Measurements from ENCODE around the gene ZNF354B. TPM values are rescaled to one million over a fixed set of nuclear protein-coding genes. Genes with fewer than 3 reads are reported as not detected.

ZNF354B gene
- total RNA-seq, 1 donor from 2014 or later: 9.8 TPM

Other genes with a start within 250 kb of the ZNF354B start
- 15.4 and 16.5 TPM in 2 replicates for gene CLK4, start 232.9 kb upstream of the ZNF354B start, total RNA-seq
- 10.5 and 12.0 TPM in 2 replicates for gene ZNF354A, start 129.3 kb upstream of the ZNF354B start, total RNA-seq
- gene ZFP2, start 36.0 kb downstream of the ZNF354B start, total RNA-seq: 0.48 and 1.1 TPM in 2 replicates
- not detected in 2 replicates for gene ZNF454, start 81.2 kb downstream of the ZNF354B start, total RNA-seq
- gene GRM6, start 135.4 kb downstream of the ZNF354B start, total RNA-seq: not detected in 2 replicates
- gene ZNF879, start 163.9 kb downstream of the ZNF354B start, total RNA-seq: 1.6 and 1.9 TPM in 2 replicates
- 3.3 and 4.1 TPM in 2 replicates for gene ZNF354C, start 200.4 kb downstream of the ZNF354B start, total RNA-seq

Measured in astrocyte (in vitro differentiated cells and primary cell).